GM18951 (cell line): ENCODE results near the gene LDLR.
"Not testable (repeated sequence)": the region's sequence is repeated elsewhere in the genome, so short reads cannot be mapped to it uniquely, and the experiment has no call there.

ENCODE experiments used
- POLR2A ChIP-seq: IDR thresholded peaks from 4 replicates; pipeline ENCODE4 v1.6.1; 2011; ENCODE audit warnings: mild to moderate bottlenecking; ENCODE audit not compliant: insufficient read length, insufficient read depth; ENCODE audit errors: extremely low read depth
- in situ Hi-C: fragments of 300-500 bp; cut with MboI; formaldehyde crosslinking; loops from one replicate; pipeline ENCODE4 v1.12.0; 2022; ENCODE audit warnings: low sequenced_read_pairs, mixed read lengths, inconsistent platforms; ENCODE audit not compliant: unreplicated experiment

The LDLR gene

GRCh38 chr19:11173516-11174155 lies 84.4 kb downstream of the LDLR start:
- in situ Hi-C loops, result no loop called here
- no peak for TF ChIP-seq POLR2A

- no peak for TF ChIP-seq POLR2A
- in situ Hi-C loops, result no loop called here
Observed at GRCh38 chr19:11174336-11174735, 85.1 kb downstream of the LDLR start.

- no peak for TF ChIP-seq POLR2A
- in situ Hi-C loops, result no loop called here
Observed at GRCh38 chr19:11175920-11176319, 86.7 kb downstream of the LDLR start.

- TF ChIP-seq POLR2A, result no peak
- in situ Hi-C loops, result no loop called here
Observed at GRCh38 chr19:11176466-11177193, 87.4 kb downstream of the LDLR start.

GRCh38 chr19:11177592-11177991 lies 88.3 kb downstream of the LDLR start:
- in situ Hi-C loops, result no loop called here
- TF ChIP-seq POLR2A, result no peak

- in situ Hi-C loops, result not testable (repeated sequence)
Observed at GRCh38 chr19:11179145-11179465, 89.8 kb downstream of the LDLR start.

- in situ Hi-C loops, result no loop called here
- peak; percentile 51 for TF ChIP-seq POLR2A
Observed at GRCh38 chr19:11179716-11180297, 90.5 kb downstream of the LDLR start.

- in situ Hi-C loops, result no loop called here
- no peak for TF ChIP-seq POLR2A
Observed at GRCh38 chr19:11180346-11180745, 91.1 kb downstream of the LDLR start.

- in situ Hi-C loops, result not testable (repeated sequence)
Observed at GRCh38 chr19:11180975-11181374, 91.7 kb downstream of the LDLR start.

GRCh38 chr19:11181488-11181887 lies 92.2 kb downstream of the LDLR start:
- no peak for TF ChIP-seq POLR2A
- in situ Hi-C loops, result no loop called here
